GM18858 (cell line): ENCODE results near the gene FBXO44.
"Not testable (repeated sequence)": the region's sequence is repeated elsewhere in the genome, so short reads cannot be mapped to it uniquely, and the experiment has no call there.

Source experiments
- ATAC-seq: cut with Tn5 transposase; IDR thresholded peaks from one replicate; pipeline ENCODE4 v1.9.1; 2021; ENCODE audit not compliant: unreplicated experiment

Gene FBXO44

GRCh38 chr1:11654137-11654938, at the start of gene FBXO44, which contains the start of gene FBXO2:
Gene FBXO44, plus strand, starts transcription at chr1:11654877. Its CDS starts 959 bp downstream, at chr1:11655836.
Gene FBXO2, minus strand, starts transcription at chr1:11654429. Its CDS starts 89 bp downstream, at chr1:11654340.
- ATAC-seq: no peak

- no peak for ATAC-seq
Measured at GRCh38 chr1:11606775-11607174, 47.9 kb upstream of the FBXO44 start.

- not testable (repeated sequence) for ATAC-seq
Measured at GRCh38 chr1:11608596-11609130, 46.0 kb upstream of the FBXO44 start.

GRCh38 chr1:11609378-11609777, 45.3 kb upstream of the FBXO44 start:
- not testable (repeated sequence) for ATAC-seq

GRCh38 chr1:11610629-11611180, 44.0 kb upstream of the FBXO44 start:
- no peak for ATAC-seq

- ATAC-seq: no peak
Measured at GRCh38 chr1:11611638-11612327, 42.9 kb upstream of the FBXO44 start.

- ATAC-seq: no peak
Measured at GRCh38 chr1:11613347-11613746, 41.3 kb upstream of the FBXO44 start.

- no peak for ATAC-seq
Measured at GRCh38 chr1:11615090-11615489, 39.6 kb upstream of the FBXO44 start.

- ATAC-seq: no peak
Measured at GRCh38 chr1:11616766-11617165, 37.9 kb upstream of the FBXO44 start.

GRCh38 chr1:11617314-11617713, 37.4 kb upstream of the FBXO44 start:
- ATAC-seq: no peak

GRCh38 chr1:11617741-11618140, 36.9 kb upstream of the FBXO44 start:
- ATAC-seq: no peak

- ATAC-seq: no peak
Measured at GRCh38 chr1:11620405-11620804, 34.3 kb upstream of the FBXO44 start.

GRCh38 chr1:11620924-11621323, 33.8 kb upstream of the FBXO44 start:
- no peak for ATAC-seq

GRCh38 chr1:11622398-11622797, 32.3 kb upstream of the FBXO44 start:
- no peak for ATAC-seq

- ATAC-seq: no peak
Measured at GRCh38 chr1:11623702-11624101, 31.0 kb upstream of the FBXO44 start.

GRCh38 chr1:11626551-11626950, 28.1 kb upstream of the FBXO44 start:
- no peak for ATAC-seq

- no peak for ATAC-seq
Measured at GRCh38 chr1:11628767-11629166, 25.9 kb upstream of the FBXO44 start.

GRCh38 chr1:11629184-11630016, 25.3 kb upstream of the FBXO44 start:
- no peak for ATAC-seq

GRCh38 chr1:11634365-11635192, 20.1 kb upstream of the FBXO44 start:
- ATAC-seq: no peak

- ATAC-seq: no peak
Measured at GRCh38 chr1:11638121-11638520, 16.6 kb upstream of the FBXO44 start.
